CD14-positive monocyte (primary cell): ENCODE data around the gene PSMB7. TPM values are rescaled to one million over a fixed set of nuclear protein-coding genes. Genes with fewer than 3 reads are reported as not detected.
A peak's percentile ranks its signal among the peaks of the same experiment; 100 is the strongest.

Source experiments
- DNase-seq, 3 donors: peaks; one replicate each; pipeline ENCODE4 v3.0.0-alpha.2; 2011 to 2022
- H2AFZ ChIP-seq: 2 replicates; pipeline ENCODE4 v1.6.0; 2012; ENCODE audit warnings: mild to moderate bottlenecking, low read depth, low read length, inconsistent platforms; ENCODE audit not compliant: insufficient read depth, poor library complexity, severe bottlenecking
- H3K27ac ChIP-seq, 2 donors: 1 replicate in 1 of 2; 2 replicates in 1 of 2; pipeline ENCODE4 v1.5.1; 2012 to 2013; ENCODE audit warnings: low read length in 2 of 2, control low read depth in 1 of 2, inconsistent platforms in 1 of 2, low read depth in 1 of 2, mild to moderate bottlenecking in 1 of 2
- H3K27me3 ChIP-seq, 2 donors: one replicate each; pipeline versions ENCODE4 v1.6.0 to v1.6.1; 2011 to 2013; ENCODE audit warnings: low read length in 2 of 2; ENCODE audit not compliant: control insufficient read depth in 2 of 2, insufficient read depth in 2 of 2
- H3K36me3 ChIP-seq, 2 donors: replicated peaks in 1 of 2; 1 replicate in 1 of 2; 2 replicates in 1 of 2; pipeline versions ENCODE4 v1.5.1 to v1.6.1; 2012 to 2013; ENCODE audit warnings: low read length in 2 of 2, control low read depth in 1 of 2, inconsistent platforms in 1 of 2, mild to moderate bottlenecking in 1 of 2; ENCODE audit not compliant: insufficient read depth in 2 of 2, control insufficient read depth in 1 of 2
- H3K4me1 ChIP-seq, 2 donors: 1 replicate in 1 of 2; 2 replicates in 1 of 2; pipeline versions ENCODE4 v1.5.1 to v1.6.1; 2012 to 2013; ENCODE audit warnings: low read length in 2 of 2, control low read depth in 1 of 2, inconsistent platforms in 1 of 2, mild to moderate bottlenecking in 1 of 2, moderate library complexity in 1 of 2; ENCODE audit not compliant: insufficient read depth in 2 of 2, control insufficient read depth in 1 of 2
- H3K4me2 ChIP-seq: replicated peaks from 2 replicates; pipeline ENCODE3; 2012; ENCODE audit warnings: low read length, moderate library complexity, mild to moderate bottlenecking; ENCODE audit not compliant: poor library complexity, severe bottlenecking; ENCODE audit errors: extremely low read depth
- H3K4me3 ChIP-seq, 3 experiments: fragments of 200-600 bp in 1 of 3; sonication (generic) in 1 of 3; replicated peaks in 1 of 3; 1 replicate in 2 of 3; 2 replicates in 1 of 3; pipeline ENCODE4 v1.5.1; 2011 to 2013; ENCODE audit warnings: low read length in 3 of 3, mild to moderate bottlenecking in 3 of 3, control low read depth in 2 of 3, low read depth in 2 of 3, inconsistent platforms in 1 of 3, moderate library complexity in 1 of 3
- H3K79me2 ChIP-seq: 2 replicates; pipeline ENCODE4 v1.6.0; 2012; ENCODE audit warnings: mild to moderate bottlenecking, control low read depth, inconsistent platforms, low read length, moderate library complexity; ENCODE audit not compliant: insufficient read depth
- H3K9ac ChIP-seq: 2 replicates; pipeline ENCODE4 v1.6.0; 2017; ENCODE audit warnings: low read length, mild to moderate bottlenecking; ENCODE audit not compliant: insufficient read depth, poor library complexity, severe bottlenecking
- H3K9me3 ChIP-seq, 2 donors: replicated peaks in 1 of 2; 1 replicate in 1 of 2; 2 replicates in 1 of 2; pipeline versions ENCODE4 v1.5.1 to v1.6.1; 2012 to 2013; ENCODE audit warnings: low read length in 2 of 2, control low read depth in 1 of 2; ENCODE audit not compliant: control insufficient read depth in 1 of 2, insufficient read depth in 1 of 2
- H4K20me1 ChIP-seq: 2 replicates; pipeline ENCODE4 v1.6.0; 2012; ENCODE audit warnings: mild to moderate bottlenecking, low read length, control low read depth, moderate library complexity; ENCODE audit not compliant: insufficient read depth
- H3K27ac Mint-ChIP-seq, 7 donors: one replicate each; pipeline ENCODE4 v1.8.0; 2020; ENCODE audit warnings: mild to moderate bottlenecking in 7 of 7, mixed read lengths in 7 of 7, moderate library complexity in 6 of 7, inconsistent platforms in 2 of 7
- H3K27me3 Mint-ChIP-seq, 3 donors: one replicate each; pipeline ENCODE4 v1.8.0; 2021 to 2022; ENCODE audit warnings: low read depth in 3 of 3, mild to moderate bottlenecking in 3 of 3, mixed read lengths in 3 of 3, moderate library complexity in 3 of 3, inconsistent platforms in 1 of 3
- H3K36me3 Mint-ChIP-seq, 2 donors: one replicate each; pipeline ENCODE4 v1.8.0; 2020; ENCODE audit warnings: mixed read lengths in 2 of 2, inconsistent platforms in 1 of 2, mild to moderate bottlenecking in 1 of 2
- H3K4me1 Mint-ChIP-seq: one replicate; pipeline ENCODE4 v1.8.0; 2020; ENCODE audit warnings: mild to moderate bottlenecking, mixed read lengths
- H3K4me3 Mint-ChIP-seq, 2 donors: one replicate each; pipeline ENCODE4 v1.8.0; 2020; ENCODE audit warnings: mild to moderate bottlenecking in 2 of 2, mixed read lengths in 2 of 2, moderate library complexity in 1 of 2
- H3K9me3 Mint-ChIP-seq, 7 donors: one replicate each; pipeline ENCODE4 v1.8.0; 2020 to 2022; ENCODE audit warnings: mixed read lengths in 7 of 7, mild to moderate bottlenecking in 6 of 7, moderate library complexity in 6 of 7, inconsistent platforms in 2 of 7
- CTCF ChIP-seq: fragments of 200-600 bp; IDR thresholded peaks from one replicate; pipeline ENCODE4 v1.8.0; 2022; ENCODE audit warnings: antibody characterized with exemption, mild to moderate bottlenecking
- WGBS: methylation state at CpG from one replicate; pipeline ENCODE4 v1.1.5; 2013; ENCODE audit warnings: missing lambda C conversion rate; ENCODE audit not compliant: insufficient coverage; 5-methylcytosine and 5-hydroxymethylcytosine counted together
- intact Hi-C, 2 donors: fragments of 100-400 bp; cut with micrococcal nuclease; formaldehyde crosslinking; loops; one replicate each; pipeline versions ENCODE4 v1.15.0 to v1.15.1; 2023
- polyA plus RNA-seq, 3 donors: library from polyadenylated mRNA; depleted of rRNA in 1 of 3; unstranded in 2 of 3; stranded (reverse) in 1 of 3; fragments of 300-500 nt in 2 of 3; fragments of >200 nt in 1 of 3; fragmentation: Illumina TruSeq in 2 of 3; gene quantifications; 1 replicate in 2 of 3; 2 replicates in 1 of 3; pipeline ENCODE4 v1.2.3, GENCODE V29; 2012 to 2021

The PSMB7 gene
- polyA plus RNA-seq, 3 donors, result 129 to 194 (median 191) TPM

GRCh38 chr9:124307379-124308030 lies 107.7 kb downstream of the PSMB7 start:
- H3K79me2 ChIP-seq, result peaks cover 87% of the 10 kb centered on the region

More at GRCh38 chr9:124307379-124308030, 107.7 kb downstream of the PSMB7 start:
- Mint-ChIP-seq H3K36me3 (peaks cover 55 to 96% of the 10 kb centered on the region in 2 donors), H3K4me3 (no peak overlapping the region), H3K27ac (peak overlapping the region in 3 of 7 donors; percentile 20 to 59 (median 54)), H3K27me3 (no peaks in the 10 kb centered on the region), H3K4me1 (peaks cover 22% of the 10 kb centered on the region), H3K9me3 (no peaks in the 10 kb centered on the region)
- Histone ChIP-seq H3K4me3 (no peak overlapping the region), H2AFZ (no peak overlapping the region), H3K36me3 (peaks cover 75 to 86% of the 10 kb centered on the region in 2 donors), H3K27ac (peak overlapping the region in 1 of 2 donors; percentile 69), H3K4me2 (no peak overlapping the region), H3K4me1 (peaks cover 14 to 17% of the 10 kb centered on the region in 2 donors), H4K20me1 (peaks cover 100% of the 10 kb centered on the region), H3K27me3 (no peaks in the 10 kb centered on the region), H3K9me3 (no peaks in the 10 kb centered on the region), H3K9ac (no peak overlapping the region)
- no peak for TF ChIP-seq CTCF
- DNase-seq, result no peak
- intact Hi-C loops, result loop anchor here (2.0 to 5.0 kb wide), 2 partner anchors 21 to 180 kb away; no protein-coding TSS in a partner anchor
- WGBS, result 95% methylated on average over 16 of the region's 24 CpGs
